ENCODE results near the gene POMT1.

- TF ChIP-seq, protein P1, sequence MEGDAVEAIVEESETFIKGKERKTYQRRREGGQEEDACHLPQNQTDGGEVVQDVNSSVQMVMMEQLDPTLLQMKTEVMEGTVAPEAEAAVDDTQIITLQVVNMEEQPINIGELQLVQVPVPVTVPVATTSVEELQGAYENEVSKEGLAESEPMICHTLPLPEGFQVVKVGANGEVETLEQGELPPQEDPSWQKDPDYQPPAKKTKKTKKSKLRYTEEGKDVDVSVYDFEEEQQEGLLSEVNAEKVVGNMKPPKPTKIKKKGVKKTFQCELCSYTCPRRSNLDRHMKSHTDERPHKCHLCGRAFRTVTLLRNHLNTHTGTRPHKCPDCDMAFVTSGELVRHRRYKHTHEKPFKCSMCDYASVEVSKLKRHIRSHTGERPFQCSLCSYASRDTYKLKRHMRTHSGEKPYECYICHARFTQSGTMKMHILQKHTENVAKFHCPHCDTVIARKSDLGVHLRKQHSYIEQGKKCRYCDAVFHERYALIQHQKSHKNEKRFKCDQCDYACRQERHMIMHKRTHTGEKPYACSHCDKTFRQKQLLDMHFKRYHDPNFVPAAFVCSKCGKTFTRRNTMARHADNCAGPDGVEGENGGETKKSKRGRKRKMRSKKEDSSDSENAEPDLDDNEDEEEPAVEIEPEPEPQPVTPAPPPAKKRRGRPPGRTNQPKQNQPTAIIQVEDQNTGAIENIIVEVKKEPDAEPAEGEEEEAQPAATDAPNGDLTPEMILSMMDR (IDR thresholded peaks at IDR 0.05; ENCODE audit: low read depth, low read length, poor library complexity, severe bottlenecking): no peak
- TF ChIP-seq EZH2phosphoT487 (IDR thresholded peaks at IDR 0.05; ENCODE audit: borderline replicate concordance, low read length): no peak
Measured at GRCh38 chr9:131552030-131552429, 49.3 kb downstream of the POMT1 start.

All from DOHH2 (cell line).